WI38 (cell line): ENCODE results near the gene HES2.
A peak's percentile ranks its signal among the peaks of the same experiment; 100 is the strongest.

Source experiments
- H3K4me3 ChIP-seq: 2 replicates; pipeline ENCODE4 v1.5.1; 2011; ENCODE audit warnings: low read depth, mild to moderate bottlenecking, control low read depth, low read length
- CTCF ChIP-seq: IDR thresholded peaks from 2 replicates; pipeline ENCODE4 v1.5.1; 2012; ENCODE audit warnings: low read depth, mild to moderate bottlenecking, control low read depth, low read length

HES2 gene

GRCh38 chr1:6391951-6392808 is 27.5 kb downstream of the HES2 start:
- peak overlapping the region; percentile 66 for H3K4me3 ChIP-seq
- TF ChIP-seq CTCF, result no peak

GRCh38 chr1:6389971-6390370 is 29.7 kb downstream of the HES2 start:
- no peak overlapping the region for H3K4me3 ChIP-seq
- TF ChIP-seq CTCF, result no peak

GRCh38 chr1:6386371-6386949 is 33.3 kb downstream of the HES2 start:
- no peak for TF ChIP-seq CTCF
- H3K4me3 ChIP-seq, result no peak overlapping the region

GRCh38 chr1:6385488-6386191 is 34.1 kb downstream of the HES2 start:
- no peak overlapping the region for H3K4me3 ChIP-seq
- TF ChIP-seq CTCF, result no peak

- TF ChIP-seq CTCF, result no peak
These were observed 34.8 kb downstream of the HES2 start for GRCh38 chr1:6384962-6385361.

GRCh38 chr1:6384135-6384534 is 35.6 kb downstream of the HES2 start:
- TF ChIP-seq CTCF, result no peak

More at GRCh38 chr1:6384962-6385361, 34.8 kb downstream of the HES2 start:
- no peak overlapping the region for H3K4me3 ChIP-seq

GRCh38 chr1:6380037-6380436 is 39.7 kb downstream of the HES2 start:
- no peak for TF ChIP-seq CTCF
- no peak overlapping the region for H3K4me3 ChIP-seq

More at GRCh38 chr1:6384135-6384534, 35.6 kb downstream of the HES2 start:
- H3K4me3 ChIP-seq, result no peak overlapping the region
